NB4 (cell line): ENCODE measurements around the gene XAF1.
"Not testable (repeated sequence)": the region's sequence is repeated elsewhere in the genome, so short reads cannot be mapped to it uniquely, and the experiment has no call there.

Experiments
- DNase-seq: peaks from one replicate; pipeline ENCODE4 v3.0.0; 2010; ENCODE audit warnings: low read depth
- H3K4me3 ChIP-seq: one replicate; pipeline ENCODE4 v1.5.1; 2011; ENCODE audit warnings: mild to moderate bottlenecking, low read depth, low read length, moderate library complexity
- CTCF ChIP-seq: IDR thresholded peaks from one replicate; pipeline ENCODE4 v1.5.1; 2012; ENCODE audit warnings: low read depth, low read length
- MYC ChIP-seq: IDR thresholded peaks from 2 replicates; pipeline ENCODE4 v1.6.1; 2011; ENCODE audit warnings: low read depth, low read length
- POLR2A ChIP-seq: IDR thresholded peaks from 2 replicates; pipeline ENCODE4 v1.6.1; 2011; ENCODE audit warnings: mild to moderate bottlenecking; ENCODE audit not compliant: insufficient read length; ENCODE audit errors: extremely low read depth
- TF ChIP-seq, protein P1 (sequence below): IDR thresholded peaks from 2 replicates; pipeline ENCODE4 v1.6.1; 2011; ENCODE audit warnings: low read depth, low read length

XAF1 gene

DNA sequence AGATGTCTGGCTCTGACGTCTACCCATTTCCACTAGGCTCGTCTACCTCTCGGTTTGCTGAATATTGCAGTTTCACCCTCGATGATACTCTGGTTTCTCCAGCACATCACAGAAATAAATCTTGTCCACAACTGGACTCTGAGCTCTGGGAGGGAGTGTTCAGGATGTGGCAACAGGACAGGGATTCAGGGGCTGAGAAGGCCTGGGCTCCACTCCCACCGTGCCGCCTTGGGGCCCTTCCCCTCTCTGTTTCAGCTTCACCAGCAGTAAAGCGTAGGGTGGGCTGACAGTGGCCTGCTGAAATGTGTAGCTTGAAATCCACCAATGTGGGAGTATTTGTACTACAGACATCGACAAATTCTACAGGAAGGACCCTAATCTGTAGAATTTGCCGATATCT, 55.7 kb downstream of the XAF1 start:
- TF ChIP-seq CTCF (no peak), POLR2A (no peak), MYC (no peak)
- TF ChIP-seq, protein P1, sequence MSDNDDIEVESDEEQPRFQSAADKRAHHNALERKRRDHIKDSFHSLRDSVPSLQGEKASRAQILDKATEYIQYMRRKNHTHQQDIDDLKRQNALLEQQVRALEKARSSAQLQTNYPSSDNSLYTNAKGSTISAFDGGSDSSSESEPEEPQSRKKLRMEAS, result no peak
- DNase-seq, result no peak
- H3K4me3 ChIP-seq, result no peak overlapping the region

GRCh38 chr17:6812295-6812694, 56.4 kb downstream of the XAF1 start:
- DNase-seq, result no peak
- no peak overlapping the region for H3K4me3 ChIP-seq
- TF ChIP-seq POLR2A, result no peak
- no peak for TF ChIP-seq MYC

GRCh38 chr17:6815775-6816174, 59.9 kb downstream of the XAF1 start:
- H3K4me3 ChIP-seq, result no peak overlapping the region
- no peak for TF ChIP-seq POLR2A
- no peak for DNase-seq

- H3K4me3 ChIP-seq, DNase-seq: not testable (repeated sequence)
Observed at GRCh38 chr17:6816368-6816767, 60.5 kb downstream of the XAF1 start.

DNA sequence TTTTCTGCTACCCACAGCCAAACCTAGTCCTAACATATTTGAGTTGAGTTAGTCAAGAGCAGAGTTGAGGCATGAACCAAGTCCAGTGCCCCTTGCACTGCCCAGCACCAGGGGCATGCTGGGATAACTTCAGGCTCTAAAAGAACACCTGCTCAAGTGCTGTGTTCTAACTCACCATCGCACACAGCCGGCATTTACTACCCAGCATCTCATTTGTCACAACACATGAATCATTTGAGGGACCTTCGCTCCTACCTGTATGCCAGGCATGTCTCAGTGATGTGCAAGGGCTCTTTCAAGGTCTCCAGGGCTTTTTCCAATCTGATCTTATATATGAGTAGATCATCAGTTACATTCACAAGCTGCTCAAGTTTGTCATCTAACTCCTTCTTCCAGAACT, 63.1 kb downstream of the XAF1 start:
- no peak overlapping the region for H3K4me3 ChIP-seq
- no peak for DNase-seq
- no peak for TF ChIP-seq CTCF
- no peak for TF ChIP-seq MYC
- no peak for TF ChIP-seq POLR2A
- TF ChIP-seq, protein P1, result no peak

DNA sequence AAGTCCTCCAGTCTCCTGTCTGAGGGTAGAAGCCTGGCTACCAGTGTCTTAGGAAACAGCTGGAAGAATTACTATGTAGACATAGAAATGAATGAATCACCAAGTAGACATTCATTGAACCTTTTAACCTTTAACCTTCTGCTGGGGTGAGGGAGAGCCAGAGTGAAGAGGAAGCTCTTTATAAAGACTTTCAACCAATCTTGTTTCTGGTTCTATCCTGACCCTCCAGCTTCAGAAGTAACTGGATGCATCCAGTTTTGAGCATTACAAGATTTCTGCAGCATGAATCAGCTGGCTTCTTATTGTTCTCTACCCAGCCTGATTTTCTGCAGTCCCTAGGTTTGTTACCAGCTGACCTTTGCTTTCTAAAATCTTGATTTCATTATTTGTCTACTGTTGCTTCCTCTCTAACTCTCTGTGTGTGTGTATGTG, 67.2 kb downstream of the XAF1 start:
- peak; percentile 13 for DNase-seq
- TF ChIP-seq MYC (no peak), CTCF (no peak), POLR2A (no peak)
- TF ChIP-seq, protein P1, result no peak
- no peak overlapping the region for H3K4me3 ChIP-seq
